ENCODE measurements around the gene MARK3.
A peak's percentile ranks its signal among the peaks of the same experiment; 100 is the strongest.

Gene MARK3

DNA sequence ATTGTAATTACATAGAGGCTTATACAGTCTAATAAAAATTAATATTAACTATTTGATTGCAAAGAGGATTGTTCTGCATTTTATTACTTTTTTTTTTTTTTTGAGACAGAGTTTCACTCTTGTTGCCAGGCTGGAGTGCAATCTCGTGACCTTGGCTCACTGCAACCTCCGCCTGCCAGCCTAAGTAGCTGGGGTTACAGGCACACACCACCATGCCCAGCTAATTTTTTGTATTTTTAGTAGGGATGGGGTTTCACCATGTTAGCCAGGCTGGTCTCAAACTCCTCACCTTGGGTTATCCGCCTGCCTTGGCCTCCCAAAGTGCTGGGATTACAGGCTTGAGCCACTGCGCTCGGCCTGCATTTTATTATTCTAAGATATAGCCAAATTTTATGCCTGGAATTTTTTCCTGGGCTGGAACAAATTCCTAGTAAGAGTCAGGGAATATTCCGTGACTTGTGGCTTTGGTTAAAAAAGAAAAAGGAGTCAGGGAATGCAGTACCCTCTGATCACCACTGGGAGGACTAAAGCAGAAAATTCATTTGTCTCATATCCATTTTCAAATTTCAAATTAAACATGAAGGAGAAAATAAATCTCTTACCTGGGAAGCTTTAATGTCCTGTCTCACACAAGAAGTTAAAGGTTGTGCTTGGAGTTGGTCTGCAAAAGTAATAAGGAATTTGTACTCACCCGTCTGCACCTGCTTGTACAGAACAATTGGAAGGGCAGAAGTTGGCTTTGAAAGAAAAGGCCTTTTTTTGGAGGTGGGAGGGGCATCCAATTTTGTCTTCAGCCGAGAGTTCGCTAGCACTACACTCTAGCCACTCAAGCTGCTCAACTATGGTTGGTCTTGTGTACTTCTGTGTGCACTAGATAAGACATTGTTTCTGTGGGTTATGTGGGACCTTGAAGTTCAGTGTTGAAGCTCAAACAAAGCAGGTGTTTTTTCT is 8.7 kb downstream of the MARK3 start:
- Mint-ChIP-seq H3K9me3 (no peaks in the 10 kb centered on the region), H3K4me3 (no peak overlapping the region), H3K27ac (peak overlapping the region; percentile 27), H3K4me1 (ENCODE audit: low read depth) (peaks cover 48% of the 10 kb centered on the region), H3K36me3 (ENCODE audit: low read depth) (no peaks in the 10 kb centered on the region), H3K27me3 (no peaks in the 10 kb centered on the region)
- intact Hi-C loops (cut with micrococcal nuclease) = no loop called here

DNA sequence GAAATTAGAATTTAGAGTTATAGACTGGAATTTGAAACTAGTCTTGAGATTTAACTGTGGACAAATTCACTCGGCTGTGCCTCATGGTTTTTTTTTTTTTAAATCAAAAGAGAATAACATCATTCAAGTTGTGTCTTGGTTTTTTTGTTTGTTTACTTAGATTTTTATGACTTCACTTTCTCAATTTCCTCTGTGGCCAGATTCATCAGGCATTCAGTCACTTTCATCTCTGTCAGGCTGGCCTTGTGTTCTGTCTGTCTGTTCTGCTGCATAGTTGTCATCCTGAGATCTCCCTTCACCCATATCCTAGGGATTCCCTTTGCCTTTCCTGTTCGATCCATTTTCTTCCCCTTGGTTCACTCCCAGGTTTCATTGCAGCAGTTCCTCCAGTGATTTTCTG is 10.0 kb downstream of the MARK3 start:
- Mint-ChIP-seq H3K36me3 (ENCODE audit: low read depth) (no peaks in the 10 kb centered on the region), H3K4me1 (ENCODE audit: low read depth) (peaks cover 56% of the 10 kb centered on the region), H3K27me3 (no peaks in the 10 kb centered on the region), H3K9me3 (no peaks in the 10 kb centered on the region), H3K27ac (peak overlapping the region; percentile 30), H3K4me3 (no peak overlapping the region)
- intact Hi-C loops (cut with micrococcal nuclease) = loop anchor here (5.0 kb wide), 1 partner anchor 47 kb away; no protein-coding TSS in a partner anchor

DNA sequence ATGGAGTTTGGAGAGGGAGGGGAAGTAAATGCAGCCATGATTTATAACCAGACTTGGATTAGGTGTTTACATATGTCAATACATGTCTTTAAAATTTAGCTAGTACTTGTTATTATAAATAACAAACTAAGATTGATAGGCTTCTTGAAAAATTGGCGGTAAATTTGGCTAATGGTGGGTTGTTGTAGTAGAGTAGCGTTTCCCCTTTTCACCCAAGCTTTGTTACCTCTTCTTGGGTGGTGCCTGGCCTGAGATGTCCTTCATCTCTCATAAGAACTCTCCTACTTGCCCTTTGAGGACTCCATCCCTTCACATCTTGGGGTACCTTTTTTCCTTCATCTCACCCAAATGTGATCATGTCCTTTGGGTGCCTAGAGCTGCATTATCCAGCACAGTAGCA is 11.2 kb downstream of the MARK3 start:
- Mint-ChIP-seq H3K4me1 (ENCODE audit: low read depth) (peaks cover 63% of the 10 kb centered on the region), H3K27me3 (no peaks in the 10 kb centered on the region), H3K4me3 (no peak overlapping the region), H3K9me3 (no peaks in the 10 kb centered on the region), H3K36me3 (ENCODE audit: low read depth) (no peaks in the 10 kb centered on the region), H3K27ac (no peak overlapping the region)
- intact Hi-C loops (cut with micrococcal nuclease) = loop anchor here (5.0 kb wide), 1 partner anchor 46 kb away; no protein-coding TSS in a partner anchor

DNA sequence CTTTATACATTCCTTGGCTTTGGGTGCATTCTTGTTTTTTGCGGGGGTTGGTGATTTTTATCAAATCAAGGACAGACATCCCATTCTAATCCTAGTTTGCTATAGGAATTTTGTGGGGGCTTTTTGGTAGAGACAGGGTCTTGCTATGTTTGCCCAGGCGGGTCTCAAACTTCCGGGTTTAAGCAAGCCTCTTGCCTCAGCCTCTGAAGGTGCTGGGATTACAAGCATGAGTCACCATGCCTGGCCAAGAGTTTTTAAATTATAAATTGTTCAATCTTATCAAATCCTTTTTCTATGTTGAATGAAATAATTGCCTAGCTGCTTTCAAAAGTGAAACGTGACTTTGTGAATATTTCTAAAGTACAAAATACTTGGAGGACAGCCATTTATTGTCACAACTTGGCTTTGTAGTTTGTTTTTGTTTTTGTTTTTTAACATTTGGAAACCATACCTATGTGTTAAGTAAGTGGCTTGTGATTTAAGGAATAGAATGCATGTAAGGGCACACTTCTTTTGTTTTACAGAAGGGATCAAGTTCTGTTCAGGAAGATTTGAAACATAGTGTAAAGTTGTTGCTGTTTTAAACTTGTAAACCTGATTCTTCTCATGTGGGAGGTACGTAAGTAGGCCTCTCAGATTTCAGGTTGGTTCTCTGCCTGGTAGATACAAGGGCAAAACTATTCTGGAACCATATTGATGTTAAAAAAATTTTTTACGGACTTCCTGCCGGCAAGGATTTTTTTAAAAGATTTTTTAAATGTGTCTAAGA is 13.4 kb downstream of the MARK3 start:
- Mint-ChIP-seq H3K4me3 (no peak overlapping the region), H3K36me3 (ENCODE audit: low read depth) (no peaks in the 10 kb centered on the region), H3K27ac (no peak overlapping the region), H3K27me3 (no peaks in the 10 kb centered on the region), H3K4me1 (ENCODE audit: low read depth) (peaks cover 76% of the 10 kb centered on the region), H3K9me3 (no peaks in the 10 kb centered on the region)
- intact Hi-C loops (cut with micrococcal nuclease) = loop anchor here (5.0 kb wide), 1 partner anchor 44 kb away; no protein-coding TSS in a partner anchor

DNA sequence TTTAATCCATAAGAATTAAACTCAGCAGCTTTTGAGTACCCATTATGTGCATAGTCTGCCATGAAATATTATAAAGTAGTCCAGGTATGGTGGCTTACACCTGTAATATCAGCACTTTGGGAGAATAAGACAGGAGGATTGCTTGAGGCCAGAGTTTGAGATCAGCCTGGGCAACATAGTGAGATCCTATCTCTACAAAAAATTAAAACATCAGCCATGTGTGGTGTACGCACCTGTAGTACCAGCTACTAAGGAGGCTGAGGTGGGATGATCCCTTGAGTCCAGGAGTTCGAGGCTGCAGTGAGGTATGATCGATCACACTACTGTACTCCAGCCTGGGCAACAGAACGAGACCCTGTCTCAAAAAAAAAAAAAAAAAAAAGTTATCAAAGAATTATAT is 15.3 kb downstream of the MARK3 start:
- Mint-ChIP-seq H3K36me3 (ENCODE audit: low read depth) (peaks cover 5% of the 10 kb centered on the region), H3K27me3 (no peaks in the 10 kb centered on the region), H3K27ac (no peak overlapping the region), H3K9me3 (no peaks in the 10 kb centered on the region), H3K4me3 (no peak overlapping the region), H3K4me1 (ENCODE audit: low read depth) (peaks cover 66% of the 10 kb centered on the region)
- intact Hi-C loops (cut with micrococcal nuclease) = no loop called here

DNA sequence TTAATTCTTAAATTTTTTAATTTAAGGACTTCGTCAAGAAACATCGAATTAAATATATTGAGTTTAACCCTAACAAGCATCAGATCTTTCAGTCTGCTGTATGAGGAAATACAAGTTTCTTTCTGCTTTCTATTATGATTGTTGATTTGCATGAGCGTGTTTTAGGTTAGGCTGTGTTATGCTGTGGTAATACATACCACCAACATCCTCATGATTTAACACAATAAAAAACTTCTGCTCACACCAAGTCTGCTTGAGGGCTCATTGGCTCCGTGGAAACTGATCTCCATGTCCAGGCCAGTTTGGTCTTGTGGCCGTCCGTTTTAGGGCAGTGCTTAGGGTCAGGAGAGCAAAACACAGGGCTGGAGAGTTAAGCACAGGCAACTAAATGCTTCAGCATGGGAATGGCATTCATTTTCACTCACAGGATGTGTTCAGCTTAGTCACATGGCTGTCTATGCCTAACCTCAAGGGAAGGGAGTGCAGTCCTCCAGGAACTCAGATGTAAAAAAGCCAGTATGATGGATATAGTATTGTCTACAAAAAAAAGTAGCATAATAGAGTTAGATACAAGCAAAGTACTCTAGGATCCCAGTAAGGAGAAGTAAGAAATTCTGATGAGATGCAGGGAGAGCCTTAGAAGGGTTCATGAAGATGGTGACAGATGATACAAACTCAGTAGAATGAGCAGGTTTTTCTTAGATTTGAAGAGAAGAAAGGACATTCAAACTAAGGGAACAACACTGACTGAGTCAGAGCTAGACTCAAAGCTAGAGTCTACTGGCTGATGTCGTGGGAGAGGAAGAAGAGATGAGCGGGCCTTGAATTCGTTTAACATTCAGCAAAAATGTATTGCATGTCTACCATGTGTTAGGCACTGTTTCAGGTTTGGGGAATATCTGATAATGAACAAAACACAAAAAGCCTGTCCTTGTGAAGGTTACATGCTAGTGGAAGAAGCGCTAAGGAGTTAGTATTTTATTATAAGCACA is 16.3 kb downstream of the MARK3 start:
- Mint-ChIP-seq H3K4me3 (no peak overlapping the region), H3K4me1 (ENCODE audit: low read depth) (peaks cover 56% of the 10 kb centered on the region), H3K27me3 (no peaks in the 10 kb centered on the region), H3K27ac (peak overlapping the region; percentile 33), H3K9me3 (no peaks in the 10 kb centered on the region), H3K36me3 (ENCODE audit: low read depth) (peaks cover 15% of the 10 kb centered on the region)
- intact Hi-C loops (cut with micrococcal nuclease) = no loop called here

DNA sequence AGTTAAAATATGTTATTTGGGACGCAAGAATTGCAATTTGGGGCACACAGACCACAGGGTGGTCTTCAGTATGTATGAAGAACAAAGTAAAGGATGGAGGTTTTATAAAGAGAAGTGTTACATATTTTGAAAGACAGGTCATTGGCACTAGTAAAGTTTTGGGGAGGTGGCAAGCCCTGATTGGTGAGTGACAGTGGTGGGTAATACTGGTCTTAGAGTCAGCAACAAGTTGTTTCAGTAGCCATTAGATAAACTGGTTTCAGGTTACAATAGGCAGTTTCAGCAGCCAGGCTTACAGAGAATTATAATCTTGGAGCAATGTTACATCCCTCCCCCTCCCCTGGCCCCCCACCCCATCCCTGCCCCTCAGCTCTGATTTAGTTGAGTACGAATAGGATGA is 17.5 kb downstream of the MARK3 start:
- no peak overlapping the region for H3K4me3 Mint-ChIP-seq
- no peaks in the 10 kb centered on the region for H3K9me3 Mint-ChIP-seq
- no peak overlapping the region for H3K27ac Mint-ChIP-seq
- intact Hi-C loops (cut with micrococcal nuclease) = no loop called here
- peaks cover 26% of the 10 kb centered on the region for H3K36me3 Mint-ChIP-seq (ENCODE audit: low read depth)
- peaks cover 54% of the 10 kb centered on the region for H3K4me1 Mint-ChIP-seq (ENCODE audit: low read depth)
- no peaks in the 10 kb centered on the region for H3K27me3 Mint-ChIP-seq

DNA sequence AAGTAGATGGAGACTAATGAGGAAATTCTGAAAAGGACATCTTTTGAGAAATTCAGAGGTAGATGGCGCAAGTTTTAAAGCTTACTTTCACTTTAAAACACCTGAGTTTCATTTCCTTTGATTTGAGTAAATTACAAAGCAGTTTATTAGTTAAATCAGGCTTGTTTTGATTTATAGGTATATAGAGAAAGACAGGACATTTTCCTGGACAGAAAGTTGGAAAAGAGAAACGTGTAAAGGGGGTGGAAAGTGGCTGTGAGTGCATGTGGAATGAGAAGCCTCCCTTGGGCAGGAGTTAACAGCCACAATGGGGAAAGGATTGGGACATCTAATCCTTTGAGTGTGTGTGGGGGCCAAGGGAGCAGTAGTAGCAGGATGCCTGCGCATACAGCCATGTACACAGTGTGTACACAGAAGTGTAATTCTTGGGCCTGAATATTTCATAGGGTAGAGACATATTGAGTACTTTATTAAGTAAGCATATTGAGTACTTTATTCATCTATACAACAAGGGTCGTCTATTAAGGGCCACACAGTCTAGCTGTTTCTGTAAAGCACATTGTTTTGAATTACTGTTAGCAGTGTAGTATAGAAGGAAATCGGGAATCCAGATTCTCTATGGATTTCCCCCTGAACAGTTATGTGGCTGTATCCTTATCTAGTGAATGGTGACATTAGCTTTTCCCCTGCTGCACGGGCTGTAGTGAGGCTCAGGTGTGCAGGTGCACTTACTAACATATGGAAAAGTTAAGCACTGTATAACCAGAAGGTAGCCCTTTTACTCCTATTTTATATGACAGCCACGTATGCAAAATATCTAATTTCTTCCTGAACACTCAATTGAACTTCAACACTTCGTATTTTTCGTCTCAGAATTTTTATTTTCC is 19.1 kb downstream of the MARK3 start:
- intact Hi-C loops (cut with micrococcal nuclease) = no loop called here
- H3K27me3 Mint-ChIP-seq = no peaks in the 10 kb centered on the region
- peak overlapping the region; percentile 1 for H3K27ac Mint-ChIP-seq
- H3K4me3 Mint-ChIP-seq = peak overlapping the region; percentile 14
- peaks cover 53% of the 10 kb centered on the region for H3K4me1 Mint-ChIP-seq (ENCODE audit: low read depth)
- H3K9me3 Mint-ChIP-seq = no peaks in the 10 kb centered on the region
- H3K36me3 Mint-ChIP-seq (ENCODE audit: low read depth) = peaks cover 40% of the 10 kb centered on the region

DNA sequence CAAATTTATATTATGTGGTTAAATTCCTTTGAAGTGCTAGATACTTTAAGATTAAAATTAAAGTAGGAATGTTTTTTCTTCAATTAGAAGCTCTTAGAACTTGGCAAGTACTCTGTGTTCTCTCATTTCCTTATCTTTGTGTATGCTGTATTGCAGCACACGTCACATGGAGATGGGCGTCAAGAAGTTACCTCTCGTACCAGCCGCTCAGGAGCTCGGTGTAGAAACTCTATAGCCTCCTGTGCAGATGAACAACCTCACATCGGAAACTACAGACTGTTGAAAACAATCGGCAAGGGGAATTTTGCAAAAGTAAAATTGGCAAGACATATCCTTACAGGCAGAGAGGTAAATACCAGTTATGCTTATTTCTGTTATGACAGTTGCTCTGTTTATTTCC is 19.7 kb downstream of the MARK3 start:
- Mint-ChIP-seq H3K27ac (no peak overlapping the region), H3K36me3 (ENCODE audit: low read depth) (peaks cover 40% of the 10 kb centered on the region), H3K27me3 (no peaks in the 10 kb centered on the region), H3K4me1 (ENCODE audit: low read depth) (peaks cover 51% of the 10 kb centered on the region), H3K9me3 (no peaks in the 10 kb centered on the region), H3K4me3 (no peak overlapping the region)
- intact Hi-C loops (cut with micrococcal nuclease) = no loop called here

DNA sequence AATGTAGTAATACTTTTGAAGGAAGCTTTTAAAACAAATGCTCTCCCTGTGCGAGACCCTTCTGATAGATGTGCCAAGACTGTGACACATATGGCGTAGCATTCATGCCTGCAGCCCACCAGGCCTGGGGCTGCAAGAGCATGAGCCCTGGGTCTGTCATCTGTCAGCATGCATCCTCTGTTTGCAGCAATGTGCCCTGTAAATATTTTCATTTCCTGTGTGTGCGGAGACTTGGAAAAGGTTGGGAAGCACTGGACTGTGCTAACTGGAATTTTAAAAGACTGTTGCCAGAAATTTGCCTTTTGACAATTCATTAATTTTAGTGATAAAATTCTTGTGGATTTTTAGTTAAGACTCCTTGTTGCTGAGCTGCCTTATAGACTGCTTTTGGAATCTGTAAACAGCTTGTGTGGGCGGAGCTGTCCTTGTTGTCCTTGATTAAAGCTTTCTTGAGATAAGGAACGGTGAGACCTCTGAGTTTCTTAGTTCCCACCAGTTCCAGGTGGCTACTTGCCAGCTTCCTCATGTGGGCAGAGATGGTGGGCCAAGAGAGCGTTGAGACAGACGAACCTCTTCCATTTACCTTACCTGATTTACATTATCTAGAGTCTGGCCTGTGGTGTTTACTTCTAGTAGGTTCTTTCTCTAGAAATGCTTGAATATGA is 23.4 kb downstream of the MARK3 start:
- H3K36me3 Mint-ChIP-seq (ENCODE audit: low read depth) = peaks cover 66% of the 10 kb centered on the region
- no peaks in the 10 kb centered on the region for H3K27me3 Mint-ChIP-seq
- no peaks in the 10 kb centered on the region for H3K9me3 Mint-ChIP-seq
- no peak overlapping the region for H3K4me3 Mint-ChIP-seq
- no peak overlapping the region for H3K27ac Mint-ChIP-seq
- intact Hi-C loops (cut with micrococcal nuclease) = no loop called here
- peaks cover 28% of the 10 kb centered on the region for H3K4me1 Mint-ChIP-seq (ENCODE audit: low read depth)

DNA sequence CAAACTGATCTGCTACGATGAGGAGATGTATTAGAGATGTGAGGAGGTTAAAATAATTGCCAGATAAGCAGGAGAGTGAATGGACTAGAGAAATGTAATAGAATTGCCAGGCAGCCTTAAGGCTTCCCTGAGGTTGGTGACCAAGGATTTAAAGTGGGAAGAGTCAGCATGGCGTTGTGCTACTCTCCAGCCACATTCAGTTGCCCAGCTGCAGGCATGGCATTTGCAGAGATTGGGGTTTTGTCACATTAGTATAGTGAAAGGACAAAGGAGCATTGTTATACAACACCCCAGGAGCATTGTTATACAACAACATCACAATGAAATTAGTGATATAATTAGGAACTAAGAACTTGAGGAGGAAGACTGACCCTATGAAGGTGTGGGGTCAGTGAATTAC is 31.7 kb downstream of the MARK3 start:
- peak overlapping the region; percentile 18 for H3K27ac Mint-ChIP-seq
- intact Hi-C loops (cut with micrococcal nuclease) = no loop called here
- peaks cover 51% of the 10 kb centered on the region for H3K4me1 Mint-ChIP-seq (ENCODE audit: low read depth)
- H3K9me3 Mint-ChIP-seq = no peaks in the 10 kb centered on the region
- no peaks in the 10 kb centered on the region for H3K27me3 Mint-ChIP-seq
- H3K36me3 Mint-ChIP-seq (ENCODE audit: low read depth) = peaks cover 46% of the 10 kb centered on the region
- H3K4me3 Mint-ChIP-seq = no peak overlapping the region

DNA sequence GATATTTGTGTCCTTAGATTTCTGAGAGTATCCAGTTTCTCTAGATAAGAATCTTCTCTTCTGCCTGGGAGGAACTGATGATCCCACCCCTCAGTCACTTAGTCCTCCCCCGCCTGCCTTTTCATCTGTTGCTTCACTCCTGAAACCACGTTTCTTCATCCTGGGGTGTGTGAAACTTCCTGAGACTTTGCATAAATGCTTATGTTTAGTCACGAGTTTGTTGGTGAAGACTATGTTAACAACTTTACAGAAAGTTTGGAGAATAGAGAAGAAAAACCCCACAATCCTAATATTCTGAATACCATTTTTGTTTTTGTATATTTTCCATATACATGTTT is 33.2 kb downstream of the MARK3 start:
- H3K9me3 Mint-ChIP-seq = no peaks in the 10 kb centered on the region
- peak overlapping the region; percentile 77 for H3K27ac Mint-ChIP-seq
- H3K4me1 Mint-ChIP-seq (ENCODE audit: low read depth) = peaks cover 64% of the 10 kb centered on the region
- peak overlapping the region; percentile 56 for H3K4me3 Mint-ChIP-seq
- H3K27me3 Mint-ChIP-seq = no peaks in the 10 kb centered on the region
- peaks cover 44% of the 10 kb centered on the region for H3K36me3 Mint-ChIP-seq (ENCODE audit: low read depth)
- intact Hi-C loops (cut with micrococcal nuclease) = no loop called here
